PC-9 (cell line): Measurements from ENCODE around the gene WIPF1. TPM values are rescaled to one million over a fixed set of nuclear protein-coding genes. Genes with fewer than 3 reads are reported as not detected.

ENCODE experiments used
- BruUV-seq: library from RNA; stranded (reverse); fragments of 400-500 nt; replicated peaks from 2 replicates; lab custom pipeline; 2021; lab: Mats Ljungman, UMichigan
- CTCF ChIA-PET: fragments of 300-600 bp; sonication (Branson Sonifier 250); formaldehyde crosslinking; loops from one replicate; lab custom pipeline; 2022; ENCODE audit warnings: antibody characterized with exemption; lab: Charles Lee
- POLR2A ChIA-PET: fragments of 300-600 bp; sonication (Branson Sonifier 250); formaldehyde crosslinking; loops from one replicate; lab custom pipeline; 2022; ENCODE audit warnings: antibody characterized with exemption; ENCODE audit not compliant: unreplicated experiment; lab: Charles Lee
- DNase-seq, 2 experiments: peaks; one replicate each; pipeline versions ENCODE4 v3.0.0 to v3.0.0-alpha.2; 2015 to 2022; ENCODE audit warnings: mixed read lengths in 1 of 2
- H2AFZ ChIP-seq: fragments of 200-600 bp; sonication (generic); 2 replicates; pipeline ENCODE4 v1.8.1; 2017; ENCODE audit warnings: antibody characterized with exemption
- H3F3A ChIP-seq: fragments of 200-600 bp; sonication (generic); 2 replicates; pipeline ENCODE4 v1.8.1; 2017; ENCODE audit warnings: antibody characterized with exemption, mild to moderate bottlenecking, low read depth; ENCODE audit not compliant: insufficient read depth
- H3K27ac ChIP-seq: fragments of 200-600 bp; sonication (generic); 2 replicates; pipeline ENCODE4 v1.6.1; 2016; ENCODE audit warnings: mixed run types
- H3K27me3 ChIP-seq: fragments of 200-600 bp; sonication (generic); 2 replicates; pipeline ENCODE4 v1.6.1; 2016; ENCODE audit warnings: low read depth, mixed run types; ENCODE audit not compliant: insufficient read depth
- H3K36me3 ChIP-seq: fragments of 200-600 bp; sonication (generic); 2 replicates; pipeline ENCODE4 v1.6.1; 2016; ENCODE audit warnings: low read depth, mixed run types
- H3K4me1 ChIP-seq: fragments of 200-600 bp; sonication (generic); replicated peaks from 2 replicates; pipeline ENCODE4 v1.6.1; 2016; ENCODE audit warnings: mixed run types; ENCODE audit not compliant: insufficient read depth
- H3K4me2 ChIP-seq: fragments of 200-600 bp; sonication (generic); 2 replicates; pipeline ENCODE4 v1.6.1; 2017; ENCODE audit warnings: mixed run types
- H3K4me3 ChIP-seq: fragments of 200-600 bp; sonication (generic); 2 replicates; pipeline ENCODE4 v1.6.1; 2016; ENCODE audit warnings: mixed run types
- H3K79me2 ChIP-seq: fragments of 200-600 bp; sonication (generic); 2 replicates; pipeline ENCODE4 v1.6.1; 2017; ENCODE audit warnings: low read depth, mixed run types
- H3K9me2 ChIP-seq: fragments of 200-600 bp; sonication (generic); 2 replicates; pipeline ENCODE4 v1.8.1; 2017; ENCODE audit warnings: mild to moderate bottlenecking; ENCODE audit not compliant: insufficient read depth
- H3K9me3 ChIP-seq: fragments of 200-600 bp; sonication (generic); 2 replicates; pipeline ENCODE4 v1.8.1; 2016; ENCODE audit warnings: low read depth; ENCODE audit not compliant: insufficient read depth
- H4K20me1 ChIP-seq: fragments of 200-600 bp; sonication (generic); 2 replicates; pipeline ENCODE4 v1.8.1; 2017; ENCODE audit not compliant: insufficient read depth
- CTCF ChIP-seq: fragments of 200-600 bp; sonication (generic); conservative IDR thresholded peaks from 2 replicates; pipeline ENCODE4 v1.6.1; 2017; ENCODE audit warnings: mixed run types, antibody characterized with exemption, mild to moderate bottlenecking, moderate library complexity
- EZH2 ChIP-seq: fragments of 200-600 bp; sonication (generic); IDR thresholded peaks from 2 replicates; pipeline ENCODE4 v1.8.0; 2017; ENCODE audit warnings: antibody characterized with exemption, low read depth
- intact Hi-C: fragments of 100-400 bp; cut with micrococcal nuclease; formaldehyde crosslinking; loops from one replicate; pipeline ENCODE4 v1.10.0; 2022; ENCODE audit not compliant: unreplicated experiment
- total RNA-seq: library from RNA; stranded (reverse); gene quantifications from 2 replicates; pipeline ENCODE4 v1.2.3, GENCODE V29; 2021

Gene WIPF1
- total RNA-seq, 1 experiment from 2014 or later = 0.46 TPM

- BruUV-seq = no TSS peak
- no peaks in the 10 kb centered on the region for H4K20me1 ChIP-seq
- no peaks in the 10 kb centered on the region for H3K9me3 ChIP-seq
- no peaks in the 10 kb centered on the region for H3K79me2 ChIP-seq
- H2AFZ ChIP-seq = no peak overlapping the region
- no peak overlapping the region for H3K27ac ChIP-seq
- no peaks in the 10 kb centered on the region for H3K4me1 ChIP-seq
- intact Hi-C loops = no loop called here
- ChIA-PET CTCF (no interaction called here), POLR2A (no interaction called here)
- H3K4me2 ChIP-seq = no peak overlapping the region
- H3K4me3 ChIP-seq = no peak overlapping the region
- no peaks in the 10 kb centered on the region for H3K9me2 ChIP-seq
- no peak for DNase-seq
- H3K36me3 ChIP-seq = no peaks in the 10 kb centered on the region
- no peaks in the 10 kb centered on the region for H3K27me3 ChIP-seq
- H3F3A ChIP-seq = no peaks in the 10 kb centered on the region
- TF ChIP-seq EZH2 (no peak), CTCF (no peak)
Observed at GRCh38 chr2:174593041-174593440, 4.6 kb downstream of the WIPF1 start.

- CTCF ChIA-PET = no interaction called here
- Histone ChIP-seq H3K79me2 (no peaks in the 10 kb centered on the region), H3K27ac (no peak overlapping the region), H3K4me1 (no peaks in the 10 kb centered on the region), H3K9me2 (no peaks in the 10 kb centered on the region), H3K9me3 (no peaks in the 10 kb centered on the region), H2AFZ (no peak overlapping the region), H3K27me3 (no peaks in the 10 kb centered on the region), H3F3A (no peaks in the 10 kb centered on the region), H3K4me3 (no peak overlapping the region), H4K20me1 (no peaks in the 10 kb centered on the region), H3K36me3 (no peaks in the 10 kb centered on the region), H3K4me2 (no peak overlapping the region)
- intact Hi-C loops = no loop called here
- POLR2A ChIA-PET = no interaction called here
- no peak for DNase-seq
- no peak for TF ChIP-seq EZH2
- no peak for TF ChIP-seq CTCF
- BruUV-seq = no TSS peak
Observed at GRCh38 chr2:174591740-174592139, 5.9 kb downstream of the WIPF1 start.

GRCh38 chr2:174590928-174591648, 6.5 kb downstream of the WIPF1 start:
- Histone ChIP-seq H3K4me1 (no peaks in the 10 kb centered on the region), H3K4me3 (no peak overlapping the region), H3K4me2 (no peak overlapping the region), H3K79me2 (no peaks in the 10 kb centered on the region), H3K9me2 (no peaks in the 10 kb centered on the region), H3K27me3 (no peaks in the 10 kb centered on the region), H4K20me1 (no peaks in the 10 kb centered on the region), H3F3A (no peaks in the 10 kb centered on the region), H3K9me3 (no peaks in the 10 kb centered on the region), H3K36me3 (no peaks in the 10 kb centered on the region), H3K27ac (no peak overlapping the region), H2AFZ (no peak overlapping the region)
- DNase-seq = no peak
- intact Hi-C loops = no loop called here
- BruUV-seq = no TSS peak
- POLR2A ChIA-PET = no interaction called here
- CTCF ChIA-PET = no interaction called here
- TF ChIP-seq EZH2 (no peak), CTCF (no peak)
